Omental fat pad (tissue), 4 donors: ENCODE results near the gene UST. TPM values are rescaled to one million over a fixed set of nuclear protein-coding genes. Genes with fewer than 3 reads are reported as not detected.

Experiments used
- ATAC-seq: fragments of 150-250 bp; one replicate; pipeline ENCODE4 v1.9.1; 2016; ENCODE audit warnings: mild to moderate bottlenecking, moderate library complexity; ENCODE audit not compliant: low FRiP score
- DNase-seq: peaks from one replicate; pipeline ENCODE4 v3.0.0-alpha.2; 2019; ENCODE audit warnings: low spot score
- total RNA-seq, 4 donors: library from RNA; depleted of rRNA; stranded (reverse); fragments of >200 nt; gene quantifications; one replicate each; pipeline ENCODE4 v1.1.0, GENCODE V29; 2016
- TF ChIP-seq, protein P1 (sequence below), 3 donors: fragments of 450-650 bp; IDR thresholded peaks; one replicate each; pipeline ENCODE4 v1.5.1; 2016 to 2017; ENCODE audit warnings: antibody characterized with exemption in 3 of 3, mild to moderate bottlenecking in 3 of 3, moderate library complexity in 2 of 3

Gene UST
- total RNA-seq, 4 donors from 2014 or later = 9.2 to 20.8 (median 15.0) TPM

DNA sequence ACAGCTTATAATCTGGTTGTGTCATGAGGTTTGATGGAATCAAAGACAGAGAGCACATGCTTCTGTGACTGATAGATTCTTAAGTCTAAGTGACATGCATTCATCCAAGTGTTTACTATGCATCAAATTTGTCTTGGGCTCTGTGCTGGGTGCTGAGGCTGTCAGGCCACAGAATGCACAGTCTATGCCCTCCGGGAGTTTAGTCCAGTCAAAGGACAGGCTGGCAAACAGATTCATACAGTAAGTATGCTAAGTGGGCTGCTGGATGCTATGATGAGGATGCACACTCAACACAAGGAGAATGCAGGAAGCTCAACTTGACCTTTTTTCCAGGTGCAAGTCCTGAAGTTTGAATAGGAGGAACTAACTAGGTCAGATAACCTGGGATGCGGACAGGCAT is 146.7 kb downstream of the UST start:
- TF ChIP-seq, protein P1, sequence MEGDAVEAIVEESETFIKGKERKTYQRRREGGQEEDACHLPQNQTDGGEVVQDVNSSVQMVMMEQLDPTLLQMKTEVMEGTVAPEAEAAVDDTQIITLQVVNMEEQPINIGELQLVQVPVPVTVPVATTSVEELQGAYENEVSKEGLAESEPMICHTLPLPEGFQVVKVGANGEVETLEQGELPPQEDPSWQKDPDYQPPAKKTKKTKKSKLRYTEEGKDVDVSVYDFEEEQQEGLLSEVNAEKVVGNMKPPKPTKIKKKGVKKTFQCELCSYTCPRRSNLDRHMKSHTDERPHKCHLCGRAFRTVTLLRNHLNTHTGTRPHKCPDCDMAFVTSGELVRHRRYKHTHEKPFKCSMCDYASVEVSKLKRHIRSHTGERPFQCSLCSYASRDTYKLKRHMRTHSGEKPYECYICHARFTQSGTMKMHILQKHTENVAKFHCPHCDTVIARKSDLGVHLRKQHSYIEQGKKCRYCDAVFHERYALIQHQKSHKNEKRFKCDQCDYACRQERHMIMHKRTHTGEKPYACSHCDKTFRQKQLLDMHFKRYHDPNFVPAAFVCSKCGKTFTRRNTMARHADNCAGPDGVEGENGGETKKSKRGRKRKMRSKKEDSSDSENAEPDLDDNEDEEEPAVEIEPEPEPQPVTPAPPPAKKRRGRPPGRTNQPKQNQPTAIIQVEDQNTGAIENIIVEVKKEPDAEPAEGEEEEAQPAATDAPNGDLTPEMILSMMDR (IDR thresholded peaks at IDR 0.05) = no peak
- DNase-seq = no peak
- ATAC-seq = no peak

DNA sequence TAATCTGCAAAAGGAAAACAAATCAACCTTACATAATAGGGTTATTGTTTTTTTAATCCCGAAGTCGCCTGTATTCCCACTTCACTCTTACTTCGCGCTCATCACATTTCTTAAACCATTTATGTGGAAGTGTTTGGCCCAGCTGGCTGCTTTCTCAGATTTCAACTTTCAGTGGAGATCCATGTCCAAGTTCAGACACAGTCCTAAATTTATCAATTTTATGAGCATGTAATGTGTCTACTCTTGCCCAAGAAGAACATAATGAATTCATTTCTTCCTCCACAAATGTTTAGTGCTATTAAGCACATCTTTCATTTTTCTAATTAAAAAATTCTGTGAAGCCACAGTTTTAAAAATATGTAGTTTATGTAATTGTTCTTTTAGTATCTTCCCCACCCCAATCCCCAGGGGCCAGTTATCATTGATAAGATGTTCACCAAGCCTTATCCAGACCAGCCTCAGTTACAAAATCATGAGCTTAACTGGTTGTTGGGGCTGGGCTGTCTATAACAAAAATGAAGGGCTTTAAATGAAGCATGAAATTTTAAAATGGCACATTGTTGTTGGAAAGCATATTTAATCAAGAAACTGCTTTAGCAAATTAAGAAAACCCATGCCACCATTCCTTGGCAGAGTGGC is 151.7 kb downstream of the UST start:
- TF ChIP-seq, protein P1 (IDR thresholded peaks at IDR 0.05) = no peak
- no peak for DNase-seq
- ATAC-seq = no peak

DNA sequence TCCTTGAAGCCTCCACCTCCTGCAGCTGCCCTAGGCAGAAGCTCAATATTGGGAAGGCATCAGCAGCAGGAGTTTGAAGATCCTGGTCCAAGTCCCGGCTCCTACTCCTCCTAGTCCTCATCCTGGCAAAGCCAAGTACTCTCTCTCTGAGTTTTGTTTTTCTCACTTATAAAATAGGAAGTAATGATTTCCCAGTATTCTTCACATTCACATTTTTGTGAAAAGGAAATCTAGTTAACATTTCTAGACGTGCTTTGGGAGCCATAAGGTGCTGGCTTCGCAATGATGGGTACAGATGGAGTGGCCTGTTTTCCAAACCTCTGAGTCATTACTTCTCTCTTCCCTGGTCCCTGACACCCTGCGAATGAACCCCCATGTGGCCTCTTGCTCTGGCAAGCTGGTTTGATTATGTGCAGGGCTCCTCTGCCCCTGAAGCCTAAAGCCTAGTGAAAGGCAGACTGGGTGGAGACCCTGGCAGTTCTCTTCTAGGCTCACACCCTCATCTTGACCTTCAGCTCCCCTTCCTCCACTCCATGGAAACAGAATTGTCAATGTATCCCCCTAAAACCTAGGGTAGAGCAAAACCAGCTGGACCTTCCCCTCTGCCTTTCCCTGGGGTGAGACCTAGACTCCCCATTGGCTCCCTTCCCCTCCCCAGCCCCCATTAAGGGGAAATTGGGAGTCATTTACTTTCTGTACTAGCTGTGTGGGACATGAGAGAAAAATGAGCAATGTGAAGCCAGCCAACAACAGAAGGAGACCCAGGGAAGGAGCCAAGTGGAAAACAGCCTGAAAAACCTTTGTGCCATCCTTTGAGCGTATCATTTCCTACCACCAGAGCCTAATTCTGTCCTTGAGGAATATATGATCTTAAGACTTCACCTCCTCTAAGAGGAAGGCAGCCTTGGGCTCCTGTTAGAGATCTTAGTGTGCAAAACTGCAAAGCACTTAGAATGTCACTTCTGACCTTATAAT is 158.4 kb downstream of the UST start:
- TF ChIP-seq, protein P1 (IDR thresholded peaks at IDR 0.05) = no peak
- ATAC-seq (no peak), DNase-seq (no peak)

DNA sequence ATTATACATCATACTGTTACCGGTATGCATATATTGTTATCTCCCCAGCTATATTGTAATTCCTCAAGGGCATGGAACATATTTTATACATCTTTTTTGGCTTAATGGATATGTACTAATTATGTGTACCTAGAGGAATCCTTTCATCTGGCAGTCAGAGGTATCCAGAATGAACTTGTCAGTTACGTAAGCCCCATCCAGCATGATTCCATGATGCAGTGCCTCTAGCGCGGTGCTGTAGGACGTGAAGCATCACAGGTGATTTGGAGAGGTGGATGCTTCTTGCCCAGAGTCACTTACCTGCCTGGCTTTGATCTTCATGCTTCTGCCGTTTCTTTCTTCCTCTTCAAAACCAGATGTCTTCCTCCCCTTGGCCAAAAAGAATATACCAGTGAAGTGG is 159.1 kb downstream of the UST start:
- ATAC-seq = no peak
- DNase-seq = no peak
- TF ChIP-seq, protein P1 (IDR thresholded peaks at IDR 0.05) = no peak

DNA sequence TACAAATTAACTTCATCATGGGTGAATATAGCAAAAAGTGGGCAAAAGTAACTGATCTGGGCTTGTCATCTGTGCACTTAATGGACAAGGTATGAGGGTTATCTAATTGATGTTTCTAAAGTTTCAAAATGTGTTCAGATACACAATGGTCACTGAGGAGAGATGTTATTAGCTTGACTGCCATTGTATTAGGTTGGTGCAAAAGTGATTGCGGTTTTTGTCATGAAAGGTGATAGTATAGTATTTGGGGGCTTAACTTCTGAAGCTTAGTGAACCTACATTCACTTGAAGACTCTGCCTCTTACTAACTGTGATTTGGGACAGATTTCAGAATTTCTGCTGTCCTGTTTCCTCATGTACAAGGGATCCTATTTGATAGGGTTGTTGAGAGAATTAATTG is 159.6 kb downstream of the UST start:
- ATAC-seq = no peak
- no peak for DNase-seq
- TF ChIP-seq, protein P1 (IDR thresholded peaks at IDR 0.05) = no peak

DNA sequence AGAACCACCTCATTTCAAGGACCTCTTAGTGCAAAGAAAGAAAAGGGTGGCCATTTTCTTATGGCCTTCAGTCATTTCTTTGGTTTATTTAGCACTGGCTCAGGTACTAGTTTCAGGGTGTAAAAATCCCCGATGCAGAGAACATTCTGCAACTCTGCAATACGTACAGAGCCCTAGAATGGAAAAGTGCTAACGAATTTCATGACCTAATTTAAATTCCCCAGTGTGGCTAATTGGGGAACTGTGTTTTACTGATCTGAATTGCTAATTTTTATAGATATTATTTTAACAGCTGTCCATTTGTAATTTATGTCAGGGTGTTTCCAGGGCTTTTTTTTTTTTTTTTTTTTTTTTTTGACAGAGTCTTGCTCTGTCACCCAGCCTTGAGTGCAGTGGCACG is 160.7 kb downstream of the UST start:
- DNase-seq (no peak), ATAC-seq (no peak)
- TF ChIP-seq, protein P1 (IDR thresholded peaks at IDR 0.05) = no peak
